ENCODE results near the gene LAMB2. TPM values are rescaled to one million over a fixed set of nuclear protein-coding genes. Genes with fewer than 3 reads are reported as not detected.
A peak's percentile ranks its signal among the peaks of the same experiment; 100 is the strongest.

Gene LAMB2
- total RNA-seq: 273 and 278 TPM in 2 replicates
- long read RNA-seq, full-length matches to known transcripts: 5 of 44 reads
- long read RNA-seq, partial matches to known transcripts: 29 of 44 reads
- long read RNA-seq, other reads (novel, unspliced or antisense): 10 of 44 reads

DNA sequence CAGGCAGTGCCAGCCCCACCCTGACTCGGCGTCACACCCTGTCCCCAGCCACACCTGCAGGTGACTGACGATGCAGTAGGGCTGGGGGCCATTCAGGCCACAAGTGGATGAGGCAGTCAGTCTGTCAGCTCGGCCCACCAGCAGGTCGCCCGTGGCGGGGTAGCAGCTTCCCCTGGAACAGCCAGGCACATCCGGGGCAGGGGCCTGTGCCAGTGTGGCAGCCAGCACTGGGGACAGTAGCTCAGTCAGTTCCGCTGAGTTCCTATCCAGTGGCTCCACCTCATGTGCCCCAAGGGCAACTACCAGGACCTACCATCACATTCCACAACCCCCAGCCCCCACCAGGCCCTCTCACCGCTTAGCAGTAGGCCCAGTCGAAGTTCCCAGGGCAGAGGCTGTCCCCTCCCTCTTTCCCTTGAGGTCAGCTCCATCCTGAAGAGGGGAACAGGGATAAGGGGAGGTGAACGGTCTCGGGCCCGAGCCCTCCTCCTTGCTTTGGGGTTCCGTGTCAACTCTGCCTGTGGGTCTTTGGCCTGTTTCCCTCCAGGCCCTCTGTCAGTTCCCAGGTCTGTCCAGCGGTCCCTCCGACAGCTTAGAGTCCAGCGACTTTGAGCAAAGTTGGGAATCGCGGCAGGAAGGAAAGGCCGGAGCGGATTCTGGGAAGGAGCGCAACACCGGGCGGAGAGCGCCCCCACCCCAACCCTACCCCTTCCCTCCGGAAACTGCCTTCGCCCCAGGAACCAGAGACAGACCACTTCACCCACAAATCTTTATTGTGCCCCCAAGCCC is at the start of gene LAMB2:
LAMB2 (minus strand) TSS at position 614 of the 789 bp plus-strand sequence; CDS start at position 431, 183 bp downstream.
- DNase-seq (ENCODE audit: low spot score, unreplicated experiment): peak; percentile 57
- Mint-ChIP-seq H3K27ac (peak within 1 kb of the TSS; percentile 95), H3K9me3 (ENCODE audit: low read depth) (no peaks in the 10 kb centered on the region), H3K4me1 (ENCODE audit: low read depth) (peaks cover 14% of the 10 kb centered on the region), H3K27me3 (no peaks in the 10 kb centered on the region), H3K36me3 (ENCODE audit: insufficient read depth) (no peaks in the 10 kb centered on the region), H3K4me3 (ENCODE audit: low read depth) (peak within 1 kb of the TSS; percentile 88)
- no peak for TF ChIP-seq CTCF (IDR thresholded peaks at IDR 0.05; ENCODE audit: unreplicated experiment)

DNA sequence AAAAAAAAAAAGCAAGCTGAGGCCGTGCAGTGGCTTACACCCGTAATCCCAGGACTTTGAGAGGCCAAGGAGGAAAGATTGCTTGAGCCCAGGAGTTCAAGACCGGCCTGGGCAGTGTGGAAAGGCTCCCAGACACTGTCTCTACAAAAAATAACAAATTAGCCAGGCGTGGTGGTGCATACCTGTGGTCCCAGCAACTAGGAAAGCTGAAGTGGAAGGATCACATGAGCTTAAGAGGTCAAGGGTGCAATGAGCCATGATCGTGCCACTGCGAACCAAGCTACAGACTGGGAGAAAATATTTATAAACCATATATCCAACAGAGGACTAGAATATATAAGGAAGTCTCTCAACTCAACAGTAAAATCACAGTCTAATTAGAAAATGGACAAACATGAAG is 48.5 kb upstream of the LAMB2 start:
- no peak for TF ChIP-seq CTCF (IDR thresholded peaks at IDR 0.05; ENCODE audit: unreplicated experiment)
- Mint-ChIP-seq H3K36me3 (ENCODE audit: insufficient read depth) (no peaks in the 10 kb centered on the region), H3K27me3 (no peaks in the 10 kb centered on the region), H3K4me3 (ENCODE audit: low read depth) (no peak overlapping the region), H3K27ac (peak overlapping the region; percentile 16), H3K9me3 (ENCODE audit: low read depth) (peaks cover 3% of the 10 kb centered on the region), H3K4me1 (ENCODE audit: low read depth) (no peaks in the 10 kb centered on the region)
- no peak for DNase-seq (ENCODE audit: low spot score, unreplicated experiment)

DNA sequence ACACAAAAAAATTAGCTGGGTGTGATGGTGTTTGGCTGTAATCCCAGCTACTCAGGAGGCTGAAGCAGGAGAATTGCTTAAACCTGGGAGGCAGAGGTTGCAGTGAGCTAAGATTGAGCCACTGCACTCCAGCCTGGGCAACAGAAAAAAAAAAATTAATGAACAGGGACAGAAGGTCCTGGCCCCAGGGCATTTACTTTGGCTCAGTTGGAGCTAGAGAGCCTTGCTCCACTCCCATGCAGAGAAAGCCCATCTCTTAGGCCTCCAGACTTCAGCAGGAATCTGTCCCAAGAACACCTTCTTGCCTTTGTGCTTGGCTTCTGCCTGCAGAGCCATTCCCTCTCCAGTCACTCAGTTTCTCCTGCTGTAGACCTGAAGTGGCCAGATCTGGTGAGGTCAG is 47.3 kb upstream of the LAMB2 start:
- no peaks in the 10 kb centered on the region for H3K4me1 Mint-ChIP-seq (ENCODE audit: low read depth)
- no peaks in the 10 kb centered on the region for H3K27me3 Mint-ChIP-seq
- H3K27ac Mint-ChIP-seq: no peak overlapping the region
- no peaks in the 10 kb centered on the region for H3K36me3 Mint-ChIP-seq (ENCODE audit: insufficient read depth)
- no peak for TF ChIP-seq CTCF (IDR thresholded peaks at IDR 0.05; ENCODE audit: unreplicated experiment)
- no peak for DNase-seq (ENCODE audit: low spot score, unreplicated experiment)
- peaks cover 3% of the 10 kb centered on the region for H3K9me3 Mint-ChIP-seq (ENCODE audit: low read depth)
- H3K4me3 Mint-ChIP-seq (ENCODE audit: low read depth): no peak overlapping the region

DNA sequence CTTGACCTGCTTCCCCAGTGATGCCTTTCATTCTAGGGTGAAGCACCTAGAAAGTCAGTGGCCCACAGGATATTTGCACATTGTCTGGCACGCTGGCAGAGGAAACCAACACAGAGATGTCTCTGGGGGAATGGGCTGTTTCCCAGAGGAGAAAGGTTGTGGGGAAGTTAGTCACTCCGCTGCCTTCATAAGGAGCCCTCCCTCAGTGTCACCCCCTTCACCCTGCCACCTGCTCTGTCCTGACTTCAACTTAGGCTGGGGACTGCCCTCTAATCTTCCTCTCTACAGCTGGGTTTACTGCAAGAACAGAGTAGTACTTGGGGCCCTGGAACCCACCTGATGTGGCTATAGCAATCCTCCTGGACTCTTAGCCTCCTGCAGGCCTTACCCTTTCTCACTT is 44.2 kb upstream of the LAMB2 start:
- no peak overlapping the region for H3K27ac Mint-ChIP-seq
- no peaks in the 10 kb centered on the region for H3K27me3 Mint-ChIP-seq
- peaks cover 1% of the 10 kb centered on the region for H3K36me3 Mint-ChIP-seq (ENCODE audit: insufficient read depth)
- TF ChIP-seq CTCF (IDR thresholded peaks at IDR 0.05; ENCODE audit: unreplicated experiment): no peak
- DNase-seq (ENCODE audit: low spot score, unreplicated experiment): no peak
- H3K4me3 Mint-ChIP-seq (ENCODE audit: low read depth): no peak overlapping the region
- peaks cover 15% of the 10 kb centered on the region for H3K4me1 Mint-ChIP-seq (ENCODE audit: low read depth)
- H3K9me3 Mint-ChIP-seq (ENCODE audit: low read depth): peaks cover 3% of the 10 kb centered on the region

DNA sequence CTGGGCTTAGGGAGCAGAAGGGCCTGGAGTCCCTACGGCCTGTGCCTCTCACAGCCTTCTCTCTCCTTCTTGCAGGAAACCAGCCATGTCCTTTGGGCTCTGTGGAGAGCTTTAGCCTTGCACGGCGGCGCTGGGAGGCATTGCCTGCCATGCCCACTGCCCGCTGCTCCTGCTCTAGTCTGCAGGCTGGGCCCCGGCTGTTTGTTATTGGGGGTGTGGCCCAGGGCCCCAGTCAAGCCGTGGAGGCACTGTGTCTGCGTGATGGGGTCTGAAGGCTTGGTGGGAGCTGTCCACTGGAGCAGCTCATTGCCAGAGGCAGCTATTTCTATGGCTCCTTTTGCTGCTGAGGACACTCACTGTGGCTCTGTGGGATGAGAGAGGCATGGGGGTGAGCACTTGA is 42.7 kb upstream of the LAMB2 start:
- no peak overlapping the region for H3K4me3 Mint-ChIP-seq (ENCODE audit: low read depth)
- TF ChIP-seq CTCF (IDR thresholded peaks at IDR 0.05; ENCODE audit: unreplicated experiment): no peak
- no peak overlapping the region for H3K27ac Mint-ChIP-seq
- H3K9me3 Mint-ChIP-seq (ENCODE audit: low read depth): no peaks in the 10 kb centered on the region
- H3K27me3 Mint-ChIP-seq: no peaks in the 10 kb centered on the region
- peaks cover 1% of the 10 kb centered on the region for H3K36me3 Mint-ChIP-seq (ENCODE audit: insufficient read depth)
- no peak for DNase-seq (ENCODE audit: low spot score, unreplicated experiment)
- H3K4me1 Mint-ChIP-seq (ENCODE audit: low read depth): peaks cover 20% of the 10 kb centered on the region
